ENCODE measurements around the gene GATM.
"Not testable (repeated sequence)": the region's sequence is repeated elsewhere in the genome, so short reads cannot be mapped to it uniquely, and the experiment has no call there.

Gene GATM

GRCh38 chr15:45389351-45389750 is 11.0 kb upstream of the GATM start:
- DNase-seq (ENCODE audit: low read depth, low spot score) = no peak

GRCh38 chr15:45387380-45388007 is 9.2 kb upstream of the GATM start:
- no peak for DNase-seq (ENCODE audit: low read depth, low spot score)

DNA sequence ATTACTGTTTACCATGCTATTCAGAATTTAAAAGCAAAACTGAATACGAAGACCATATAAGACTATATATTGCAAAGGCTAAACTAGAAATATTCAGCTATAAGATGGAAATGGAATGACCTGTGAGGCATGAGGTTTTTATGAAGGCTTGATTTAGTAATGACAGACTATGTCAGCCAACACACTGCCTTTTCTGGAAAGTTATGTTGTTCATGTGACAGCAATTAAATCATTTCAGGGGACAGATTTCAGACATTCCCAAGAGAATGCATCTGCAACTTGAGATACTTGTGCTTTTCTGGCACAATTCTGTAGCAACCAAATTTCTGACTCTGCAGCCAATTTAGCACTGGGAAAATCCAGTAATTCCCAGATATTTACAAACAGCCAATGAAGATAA is 8.6 kb upstream of the GATM start:
- no peak for DNase-seq (ENCODE audit: low read depth, low spot score)

DNA sequence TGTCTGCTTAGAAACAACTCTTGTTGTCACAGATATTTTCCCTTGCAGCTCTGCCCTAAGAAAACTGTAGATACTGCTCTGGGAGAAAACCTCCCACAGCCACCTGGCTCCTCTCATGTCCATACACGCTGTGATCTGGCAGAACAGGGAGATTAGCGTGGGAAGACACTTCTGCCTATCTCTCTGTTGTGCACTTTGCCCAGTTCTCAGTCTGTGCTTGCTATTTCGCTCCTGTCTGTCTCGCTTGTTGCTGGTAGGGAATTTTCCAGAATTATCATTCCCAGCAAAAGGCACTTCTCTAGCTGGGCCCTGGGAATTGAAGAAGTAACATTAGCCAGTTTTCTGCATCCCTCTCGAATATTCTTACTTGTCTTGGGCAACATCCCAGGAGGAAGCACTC is 8.1 kb upstream of the GATM start:
- no peak for DNase-seq (ENCODE audit: low read depth, low spot score)

GRCh38 chr15:45385590-45385989 is 7.2 kb upstream of the GATM start:
- DNase-seq (ENCODE audit: low read depth, low spot score) = no peak

DNA sequence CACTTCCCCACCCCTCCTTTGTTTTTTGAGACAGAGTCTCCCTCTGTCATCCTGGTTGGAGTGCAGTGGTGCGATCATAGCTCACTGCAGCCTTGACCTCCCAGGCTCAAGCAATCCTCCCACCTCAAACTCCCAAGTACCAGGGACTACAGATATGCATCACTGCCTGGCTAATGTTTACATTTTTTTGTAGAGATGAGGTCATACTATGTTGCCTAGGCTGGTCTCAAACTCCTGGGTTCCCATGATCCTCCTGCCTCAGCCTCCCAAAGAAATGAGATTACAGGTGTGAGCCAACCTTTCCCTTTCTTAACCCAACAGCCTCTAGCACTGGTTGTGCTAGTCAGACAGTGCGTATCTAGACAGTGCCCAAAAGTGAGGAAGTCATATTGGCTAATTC is 6.4 kb upstream of the GATM start:
- no peak for DNase-seq (ENCODE audit: low read depth, low spot score)

DNA sequence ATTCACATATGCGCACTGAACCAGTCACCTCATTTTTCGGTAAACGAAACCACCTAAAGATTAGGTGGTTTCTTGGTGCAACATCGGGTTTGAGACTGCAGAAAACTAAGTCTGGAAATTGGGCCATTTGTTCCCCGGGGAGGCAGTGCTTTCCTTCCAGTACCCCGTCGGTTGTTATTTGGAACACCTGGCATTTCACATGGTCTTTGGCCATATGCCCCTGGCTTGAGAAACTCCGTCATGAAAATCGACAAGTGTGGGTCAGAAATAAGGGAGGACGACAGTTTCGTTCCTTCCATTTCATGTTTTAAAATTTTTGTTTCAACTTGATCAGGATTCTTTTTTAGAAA is 544 bp upstream of the GATM start:
- DNase-seq (ENCODE audit: low read depth, low spot score) = no peak

GRCh38 chr15:45377609-45378148 is 665 bp downstream of the GATM start:
- DNase-seq (ENCODE audit: low read depth, low spot score) = no peak

- DNase-seq (ENCODE audit: low read depth, low spot score) = no peak
These were observed 1.3 kb downstream of the GATM start for GRCh38 chr15:45376967-45377608.

DNA sequence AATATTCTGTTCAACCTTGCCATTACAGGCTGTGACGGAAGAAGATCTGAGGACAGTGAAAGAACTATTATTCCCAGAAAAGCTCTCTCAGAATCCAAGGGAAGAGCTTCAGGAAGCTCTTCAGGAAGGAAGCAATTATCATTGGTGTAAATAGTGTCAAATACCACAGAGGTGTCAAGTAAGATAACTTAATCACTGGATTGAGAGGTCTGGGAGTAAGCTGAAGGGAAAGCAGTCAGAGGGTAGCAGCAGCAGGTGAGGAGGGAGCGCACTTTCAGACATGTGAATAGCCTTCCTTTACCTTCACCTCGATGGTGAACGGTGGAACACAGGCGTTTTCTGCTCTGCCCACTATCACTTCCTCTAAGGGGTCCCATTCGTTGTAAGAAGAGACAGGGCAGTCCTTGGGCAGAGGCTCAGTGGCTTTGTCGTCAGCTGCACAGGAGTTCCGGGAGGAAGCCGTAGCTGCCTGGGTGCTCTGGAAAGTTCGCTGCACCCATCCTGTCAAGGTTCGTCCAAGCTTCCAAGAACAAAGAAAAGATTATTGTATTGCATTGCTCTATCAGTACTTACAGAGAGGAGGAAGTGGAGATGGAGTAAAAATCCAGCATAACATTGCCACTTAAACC is 1.9 kb downstream of the GATM start:
- no peak for DNase-seq (ENCODE audit: low read depth, low spot score)

DNA sequence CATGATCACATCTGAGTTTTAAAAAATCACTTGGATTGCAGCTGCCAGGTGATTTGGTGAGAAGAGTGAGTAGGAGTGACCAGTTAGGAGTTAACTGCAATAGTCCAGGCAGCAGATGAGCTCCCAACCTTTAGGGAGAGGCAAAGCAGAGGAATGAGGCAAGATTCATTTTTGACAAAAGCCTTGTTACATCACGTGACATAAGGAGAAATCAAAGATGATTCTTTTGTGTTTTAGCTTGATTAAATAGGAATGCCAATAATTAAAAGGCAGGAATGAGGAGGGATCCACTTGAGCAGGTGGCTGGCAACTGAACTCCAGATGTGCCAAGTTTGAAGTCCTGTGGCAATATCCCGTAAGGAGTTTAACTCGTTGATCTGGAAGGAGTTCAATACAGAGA is 2.5 kb downstream of the GATM start:
- no peak for DNase-seq (ENCODE audit: low read depth, low spot score)

- DNase-seq (ENCODE audit: low read depth, low spot score) = no peak
These were observed 4.4 kb downstream of the GATM start for GRCh38 chr15:45373976-45374375.

- no peak for DNase-seq (ENCODE audit: low read depth, low spot score)
These were observed 6.0 kb downstream of the GATM start for GRCh38 chr15:45372041-45372995.

DNA sequence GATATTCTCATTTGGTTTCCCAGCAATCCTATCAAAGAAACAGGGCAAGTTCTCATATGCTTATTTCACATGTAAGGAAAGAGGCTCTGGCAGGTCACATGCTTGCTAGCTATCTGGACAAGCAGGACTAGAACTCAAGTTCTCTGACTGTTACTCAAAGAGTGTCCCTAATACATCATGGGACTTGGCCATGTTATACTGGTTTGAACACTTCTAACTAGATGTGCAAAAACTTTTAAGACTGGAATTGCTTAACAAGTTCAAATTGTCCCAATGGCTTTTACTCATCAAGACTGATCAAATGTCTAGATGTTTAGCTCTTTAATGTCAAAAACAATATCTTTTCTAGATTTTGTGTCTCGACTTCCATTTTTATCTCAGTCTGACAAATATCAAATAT is 6.8 kb downstream of the GATM start:
- DNase-seq (ENCODE audit: low read depth, low spot score) = no peak

DNA sequence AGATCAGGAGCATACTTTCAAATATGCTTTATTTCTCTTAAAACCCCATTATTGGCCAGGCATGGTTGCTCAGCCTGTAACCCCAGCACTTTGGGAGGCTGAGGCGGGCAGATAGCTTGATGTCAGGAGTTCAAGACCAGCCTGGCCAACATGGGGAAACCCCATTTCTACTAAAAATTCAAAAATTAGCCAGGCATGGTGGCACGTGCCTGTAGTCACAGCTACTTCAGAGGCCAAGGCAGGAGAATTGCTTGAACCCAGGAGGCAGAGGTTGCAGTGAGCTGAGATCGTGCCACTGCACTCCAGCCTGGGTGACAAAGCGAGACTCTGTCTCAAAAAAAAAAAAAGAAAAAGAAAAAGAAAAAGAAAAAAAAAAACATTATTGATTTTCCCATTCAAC is 8.3 kb downstream of the GATM start:
- DNase-seq (ENCODE audit: low read depth, low spot score) = not testable (repeated sequence)

DNA sequence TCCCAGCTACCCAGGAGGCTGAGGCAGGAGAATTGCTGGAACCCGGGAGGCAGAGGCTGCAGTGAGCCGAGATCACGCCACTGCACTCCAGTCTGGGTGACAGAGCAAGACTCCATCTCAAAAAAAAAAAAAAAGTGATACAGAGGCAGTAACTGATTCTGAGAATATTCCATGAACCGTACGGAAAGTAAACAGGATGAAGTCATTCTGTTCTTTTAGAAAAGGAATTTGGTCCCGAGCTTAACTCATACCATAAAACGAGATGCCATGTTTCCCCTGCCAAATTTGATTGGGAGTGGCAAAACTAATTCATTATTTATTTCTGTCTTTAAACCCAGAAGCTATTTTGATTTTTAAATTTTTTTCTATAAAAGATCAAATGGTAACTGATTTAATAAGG is 11.1 kb downstream of the GATM start:
- not testable (repeated sequence) for DNase-seq (ENCODE audit: low read depth, low spot score)

GRCh38 chr15:45364271-45364670 is 14.1 kb downstream of the GATM start:
- DNase-seq (ENCODE audit: low read depth, low spot score) = no peak

DNA sequence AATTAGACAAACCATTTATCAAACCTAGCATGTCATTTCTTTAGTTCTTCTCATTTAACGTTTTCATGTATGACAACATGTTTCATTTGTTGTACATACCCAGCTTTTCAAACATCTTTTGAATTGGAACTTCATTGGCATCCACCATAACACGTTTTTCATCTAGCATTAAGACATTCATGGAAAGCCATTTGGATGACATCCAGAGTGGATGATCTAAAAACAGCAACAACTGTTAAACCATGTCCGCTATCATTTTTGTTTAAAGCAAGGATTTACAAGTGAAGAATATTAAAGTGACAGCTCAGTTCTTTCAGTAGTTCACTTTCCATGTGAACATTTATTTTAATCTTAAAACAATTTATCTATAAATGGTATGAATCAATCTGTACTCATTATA is 14.5 kb downstream of the GATM start:
- no peak for DNase-seq (ENCODE audit: low read depth, low spot score)

DNA sequence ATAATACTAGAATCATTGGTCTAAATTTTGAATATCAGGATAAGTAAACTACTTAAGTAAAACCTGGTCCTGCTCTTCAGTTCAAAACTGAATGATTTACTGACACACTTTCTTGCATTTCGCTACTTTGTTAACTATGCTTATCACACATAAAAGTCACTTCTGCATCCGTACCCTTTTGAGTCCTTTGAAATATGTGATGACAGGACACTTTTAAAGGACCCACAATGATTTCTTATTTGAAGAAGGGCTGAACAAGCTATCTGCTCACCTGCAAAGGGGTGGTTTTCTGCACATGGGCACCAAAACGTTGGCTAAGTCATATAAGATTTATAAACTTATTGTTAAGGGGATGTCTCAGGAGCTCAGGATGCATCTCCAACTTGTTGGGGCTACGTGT is 15.0 kb downstream of the GATM start:
- DNase-seq (ENCODE audit: low read depth, low spot score) = no peak

GRCh38 chr15:45362419-45362818 is 15.9 kb downstream of the GATM start:
- no peak for DNase-seq (ENCODE audit: low read depth, low spot score)

- no peak for DNase-seq (ENCODE audit: low read depth, low spot score)
These were observed 16.5 kb downstream of the GATM start for GRCh38 chr15:45361878-45362277.

DNA sequence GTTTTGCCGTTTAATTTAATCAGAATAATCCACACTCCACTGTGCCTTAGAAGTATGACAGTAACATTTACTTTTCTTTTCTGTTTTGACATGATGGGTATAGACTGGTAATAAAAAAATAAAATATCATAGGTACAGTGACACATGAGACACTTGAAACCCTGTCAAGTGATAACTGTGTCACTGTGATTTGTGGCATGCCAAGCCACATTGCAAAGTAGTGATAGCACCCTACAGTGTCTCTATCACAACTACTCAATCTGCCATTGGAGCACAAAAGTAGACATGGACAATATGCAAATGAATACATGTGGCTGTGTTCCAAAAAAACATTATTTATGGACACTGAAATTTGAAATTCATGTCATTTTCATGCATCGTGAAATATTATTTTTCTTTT is 22.5 kb downstream of the GATM start:
- no peak for DNase-seq (ENCODE audit: low read depth, low spot score)
